Activated CD4-positive, alpha-beta T cell treated with anti-CD3 and anti-CD28 coated beads, Interleukin-2, amount 10 ng/mL, durations not matched to agents 24 days and 14 days (primary cell): ENCODE results near the gene VPREB3. TPM values are rescaled to one million over a fixed set of nuclear protein-coding genes. Genes with fewer than 3 reads are reported as not detected.
A peak's percentile ranks its signal among the peaks of the same experiment; 100 is the strongest.

Experiments
- DNase-seq: peaks from one replicate; pipeline ENCODE4 v3.0.0; 2022
- H3K27ac Mint-ChIP-seq: one replicate; pipeline ENCODE4 v1.8.0; 2022; ENCODE audit warnings: mild to moderate bottlenecking, mixed read lengths
- H3K27me3 Mint-ChIP-seq: one replicate; pipeline ENCODE4 v1.8.0; 2022; ENCODE audit warnings: mixed read lengths
- H3K36me3 Mint-ChIP-seq: one replicate; pipeline ENCODE4 v1.8.0; 2022; ENCODE audit warnings: low read depth, mild to moderate bottlenecking, mixed read lengths
- H3K4me1 Mint-ChIP-seq: one replicate; pipeline ENCODE4 v1.8.0; 2021; ENCODE audit warnings: mixed read lengths
- H3K4me3 Mint-ChIP-seq: one replicate; pipeline ENCODE4 v1.8.0; 2022; ENCODE audit warnings: mild to moderate bottlenecking, moderate library complexity, mixed read lengths
- H3K9me3 Mint-ChIP-seq: one replicate; pipeline ENCODE4 v1.8.0; 2021; ENCODE audit warnings: mixed read lengths
- intact Hi-C: fragments of 100-400 bp; cut with micrococcal nuclease; formaldehyde crosslinking; loops from one replicate; pipeline ENCODE4 v1.15.1; 2023
- total RNA-seq: library from RNA; stranded (reverse); gene quantifications from 2 replicates; pipeline ENCODE4 v1.2.3, GENCODE V29; 2022

VPREB3 gene
- total RNA-seq, 1 donor from 2014 or later = not detected

DNA sequence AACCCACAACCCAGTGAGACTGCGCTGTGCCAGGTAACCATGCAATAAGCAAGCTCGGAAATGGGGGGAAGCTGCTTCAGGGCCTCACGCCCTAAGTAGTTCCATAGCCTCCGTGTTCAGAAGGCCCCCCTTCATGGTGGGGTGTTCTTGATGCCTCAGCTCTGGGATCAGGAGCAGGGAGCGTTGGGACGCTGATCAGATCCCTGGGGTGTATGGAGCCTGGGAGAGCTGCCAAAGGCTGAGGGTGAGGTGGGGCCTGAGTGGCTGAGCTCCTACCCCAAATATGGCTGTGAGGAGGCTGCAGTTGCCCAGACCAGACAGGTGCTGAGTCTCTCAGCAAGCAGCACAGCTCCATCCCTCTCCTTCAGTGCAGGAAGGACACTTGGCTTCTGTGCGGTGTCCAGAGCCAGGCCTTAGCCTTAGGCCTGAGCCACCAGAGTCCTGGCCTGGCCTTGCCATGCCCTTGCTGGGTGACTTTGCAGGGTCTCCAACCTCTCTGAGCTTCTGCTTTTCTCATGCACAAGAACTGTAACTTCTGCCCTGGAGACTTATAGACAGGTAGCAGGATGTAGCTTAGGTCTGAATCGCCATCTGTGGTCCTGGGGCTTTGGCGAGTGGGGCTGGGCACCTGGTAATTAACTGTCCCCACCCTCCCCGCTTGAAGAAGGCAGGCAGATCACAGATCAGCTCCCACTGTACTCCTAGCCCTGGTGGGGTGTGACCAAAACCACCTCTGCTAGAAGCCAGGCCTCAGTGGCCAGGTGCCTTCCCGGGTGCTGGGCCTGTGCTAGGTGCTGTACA, 23.8 kb upstream of the VPREB3 start:
- H3K36me3 Mint-ChIP-seq = no peaks in the 10 kb centered on the region

GRCh38 chr22:23775779-23776375, 21.7 kb upstream of the VPREB3 start:
- DNase-seq = no peak
- H3K27me3 Mint-ChIP-seq = peaks cover 17% of the 10 kb centered on the region
- intact Hi-C loops = no loop called here
- H3K27ac Mint-ChIP-seq = no peak overlapping the region
- no peaks in the 10 kb centered on the region for H3K9me3 Mint-ChIP-seq
- no peak overlapping the region for H3K4me3 Mint-ChIP-seq
- no peaks in the 10 kb centered on the region for H3K36me3 Mint-ChIP-seq
- H3K4me1 Mint-ChIP-seq = peaks cover 8% of the 10 kb centered on the region

More for the DNA sequence above, 23.8 kb upstream of the VPREB3 start:
- Mint-ChIP-seq H3K4me1 (peaks cover 5% of the 10 kb centered on the region), H3K4me3 (no peak overlapping the region), H3K27ac (no peak overlapping the region), H3K27me3 (peaks cover 15% of the 10 kb centered on the region), H3K9me3 (no peaks in the 10 kb centered on the region)
- intact Hi-C loops = no loop called here
- no peak for DNase-seq

GRCh38 chr22:23774922-23775436, 20.8 kb upstream of the VPREB3 start:
- no peak overlapping the region for H3K27ac Mint-ChIP-seq

GRCh38 chr22:23774114-23774921, 20.1 kb upstream of the VPREB3 start:
- peaks cover 10% of the 10 kb centered on the region for H3K4me1 Mint-ChIP-seq

More at GRCh38 chr22:23774922-23775436, 20.8 kb upstream of the VPREB3 start:
- intact Hi-C loops = no loop called here
- no peak for DNase-seq
- Mint-ChIP-seq H3K9me3 (no peaks in the 10 kb centered on the region), H3K4me3 (no peak overlapping the region), H3K27me3 (peaks cover 17% of the 10 kb centered on the region), H3K4me1 (peaks cover 10% of the 10 kb centered on the region), H3K36me3 (no peaks in the 10 kb centered on the region)

GRCh38 chr22:23773483-23774113, 19.4 kb upstream of the VPREB3 start:
- no peaks in the 10 kb centered on the region for H3K9me3 Mint-ChIP-seq

More at GRCh38 chr22:23774114-23774921, 20.1 kb upstream of the VPREB3 start:
- no peaks in the 10 kb centered on the region for H3K36me3 Mint-ChIP-seq
- H3K4me3 Mint-ChIP-seq = no peak overlapping the region
- H3K27ac Mint-ChIP-seq = no peak overlapping the region
- intact Hi-C loops = no loop called here
- no peaks in the 10 kb centered on the region for H3K9me3 Mint-ChIP-seq
- peaks cover 17% of the 10 kb centered on the region for H3K27me3 Mint-ChIP-seq
- DNase-seq = no peak

GRCh38 chr22:23772649-23773473, 18.6 kb upstream of the VPREB3 start, which contains the start of gene MMP11:
MMP11 (plus strand) TSS chr22:23772849; CDS start chr22:23772871, 22 bp downstream.
- peak within 1 kb of the TSS; percentile 4 for H3K27ac Mint-ChIP-seq
- H3K27me3 Mint-ChIP-seq = peaks cover 17% of the 10 kb centered on the region
- peaks cover 12% of the 10 kb centered on the region for H3K4me1 Mint-ChIP-seq
- intact Hi-C loops = loop anchor here (1.0 kb wide), 1 partner anchor 13 kb away; the partner anchor contains the start of gene SMARCB1
- peak within 1 kb of the TSS; percentile 63 for H3K4me3 Mint-ChIP-seq
- DNase-seq = peak; percentile 82
- no peaks in the 10 kb centered on the region for H3K9me3 Mint-ChIP-seq
- H3K36me3 Mint-ChIP-seq = no peaks in the 10 kb centered on the region

More at GRCh38 chr22:23773483-23774113, 19.4 kb upstream of the VPREB3 start:
- Mint-ChIP-seq H3K36me3 (no peaks in the 10 kb centered on the region), H3K4me1 (peaks cover 10% of the 10 kb centered on the region), H3K27me3 (peaks cover 17% of the 10 kb centered on the region), H3K4me3 (peak overlapping the region; percentile 16), H3K27ac (peak overlapping the region; percentile 4)
- DNase-seq = no peak
- intact Hi-C loops = no loop called here

DNA sequence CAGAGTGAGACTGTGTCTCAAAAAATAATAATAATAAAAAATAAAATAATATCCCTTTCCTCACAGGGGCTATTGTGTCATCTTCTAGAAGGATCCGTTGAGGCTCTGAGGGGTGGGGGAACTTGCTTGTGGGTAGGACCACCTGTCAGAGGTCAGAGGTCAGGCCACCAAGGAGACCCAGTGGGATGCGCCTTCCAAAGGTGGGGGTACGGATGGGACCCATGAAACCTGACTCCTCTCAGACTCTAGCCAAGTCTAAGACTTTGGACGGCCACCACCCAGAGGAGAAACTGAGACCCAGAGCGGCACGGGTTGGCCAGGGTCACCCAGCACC, 18.1 kb upstream of the VPREB3 start:
- Mint-ChIP-seq H3K4me1 (peaks cover 12% of the 10 kb centered on the region), H3K36me3 (no peaks in the 10 kb centered on the region), H3K27me3 (peaks cover 17% of the 10 kb centered on the region), H3K9me3 (no peaks in the 10 kb centered on the region), H3K27ac (no peak overlapping the region), H3K4me3 (peak overlapping the region; percentile 63)
- no peak for DNase-seq
- intact Hi-C loops = loop anchor here (1.0 kb wide), 1 partner anchor 14 kb away; the partner anchor contains the start of gene SMARCB1

DNA sequence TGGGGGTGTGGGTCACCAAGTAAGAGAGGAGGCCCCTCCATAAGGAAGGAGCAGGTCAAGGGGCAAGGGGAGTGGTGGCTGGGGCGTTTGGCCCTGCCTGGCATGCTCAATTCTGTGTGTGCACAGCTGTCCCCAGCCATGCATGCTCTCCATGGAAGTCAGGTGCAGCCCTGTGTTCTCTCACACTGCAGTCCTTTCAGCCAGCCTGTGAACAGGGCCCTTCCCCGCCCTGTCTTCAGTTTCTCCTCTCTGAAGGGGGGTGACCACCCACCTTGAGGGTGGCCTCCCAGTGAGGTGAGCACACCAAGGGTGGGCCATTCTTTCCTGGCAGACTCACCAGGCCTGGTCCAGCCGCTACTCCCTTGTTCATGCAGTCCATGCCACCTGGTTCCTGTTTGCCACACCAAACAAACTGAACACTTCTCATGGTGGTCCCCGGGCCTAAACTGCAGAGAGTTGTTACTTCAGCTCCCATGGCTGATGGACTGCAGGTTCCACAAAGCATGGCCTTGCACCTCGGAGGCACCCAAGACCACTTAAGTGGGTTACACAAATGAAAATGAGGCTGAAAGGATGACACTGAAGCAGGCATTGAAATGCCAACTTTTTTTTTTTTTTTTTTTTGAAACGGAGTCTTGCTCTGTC, 15.2 kb upstream of the VPREB3 start:
- no peak overlapping the region for H3K27ac Mint-ChIP-seq
- H3K4me3 Mint-ChIP-seq = peak overlapping the region; percentile 87
- intact Hi-C loops = no loop called here

DNA sequence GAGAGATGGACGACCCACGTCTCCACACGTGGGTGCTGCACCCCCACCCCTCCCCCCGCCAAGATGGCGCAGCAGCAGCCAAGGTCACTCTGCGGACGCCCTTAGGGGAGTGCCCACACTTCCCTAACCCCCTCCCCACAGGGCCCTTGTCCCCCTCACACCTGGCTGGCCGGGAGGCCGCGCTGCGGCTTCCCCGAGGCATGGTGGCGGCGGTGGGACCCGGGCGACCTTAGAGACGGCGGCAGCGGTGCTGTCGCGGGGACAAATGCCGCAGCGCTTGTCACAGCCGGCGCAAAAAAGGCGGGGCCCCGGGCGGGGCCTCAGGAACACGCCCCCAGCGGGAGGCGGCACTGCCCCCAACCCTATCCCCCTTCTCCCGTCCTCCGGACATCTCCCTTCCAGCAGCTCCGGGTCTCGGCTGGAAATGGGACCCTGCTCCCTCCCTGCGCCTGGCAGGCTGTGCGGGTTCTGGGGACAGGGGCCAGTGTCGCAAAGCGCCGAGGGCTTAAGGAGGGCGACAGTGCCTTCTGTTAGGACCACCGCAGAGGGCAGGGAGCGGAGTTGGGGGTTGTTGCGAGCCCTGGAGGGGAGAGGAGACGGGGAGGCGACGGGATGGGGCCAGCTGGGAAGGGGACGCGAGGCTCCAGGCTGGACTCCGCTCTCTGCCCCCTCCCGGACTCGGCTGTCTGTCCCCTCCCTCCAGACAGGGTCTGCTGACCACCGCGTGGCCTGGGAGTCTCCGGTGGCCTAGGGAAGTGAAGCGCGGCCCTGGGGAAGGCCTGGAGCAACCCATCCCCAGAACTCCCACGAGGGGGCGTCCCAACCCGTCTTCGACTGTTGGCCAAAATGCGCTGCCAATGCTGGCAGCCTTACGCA, 13.7 kb upstream of the VPREB3 start, which contains the start of gene CHCHD10:
CHCHD10 (minus strand) TSS at position 300 of the 876 bp plus-strand sequence; CDS start at position 202, 98 bp downstream.
- peak; percentile 95 for DNase-seq
- Mint-ChIP-seq H3K27ac (peak within 1 kb of the TSS; percentile 79), H3K4me1 (peaks cover 34% of the 10 kb centered on the region), H3K27me3 (peaks cover 2% of the 10 kb centered on the region), H3K9me3 (no peaks in the 10 kb centered on the region), H3K4me3 (peak within 1 kb of the TSS; percentile 87), H3K36me3 (peaks cover 5% of the 10 kb centered on the region)
- intact Hi-C loops = loop anchor here (1.0 to 2.0 kb wide), 3 partner anchors 19 to 126 kb away; partner anchors contain the start of genes DERL3 and MIF

More for the DNA sequence above, 15.2 kb upstream of the VPREB3 start:
- no peak for DNase-seq
- Mint-ChIP-seq H3K36me3 (peaks cover 5% of the 10 kb centered on the region), H3K4me1 (peaks cover 28% of the 10 kb centered on the region), H3K27me3 (peaks cover 12% of the 10 kb centered on the region), H3K9me3 (no peaks in the 10 kb centered on the region)

GRCh38 chr22:23767303-23767672, 13.1 kb upstream of the VPREB3 start:
- intact Hi-C loops = loop anchor here (1.0 to 2.0 kb wide), 3 partner anchors 20 to 127 kb away; partner anchors contain the start of genes DERL3 and MIF
- H3K4me1 Mint-ChIP-seq = peaks cover 38% of the 10 kb centered on the region
- H3K9me3 Mint-ChIP-seq = no peaks in the 10 kb centered on the region
- H3K27me3 Mint-ChIP-seq = peaks cover 2% of the 10 kb centered on the region
- peak overlapping the region; percentile 79 for H3K27ac Mint-ChIP-seq
- peaks cover 5% of the 10 kb centered on the region for H3K36me3 Mint-ChIP-seq
- peak overlapping the region; percentile 87 for H3K4me3 Mint-ChIP-seq
- no peak for DNase-seq
